MM.1S (cell line): ENCODE results near the gene PLCZ1.

ENCODE experiments used
- DNase-seq: peaks from one replicate; pipeline ENCODE4 v3.0.0-alpha.2; 2015
- H2AFZ ChIP-seq: fragments of 300-600 bp; sonication (generic); 2 replicates; pipeline ENCODE4 v1.6.0; 2016; ENCODE audit warnings: antibody characterized with exemption, low read length
- H3F3A ChIP-seq: fragments of 300-600 bp; sonication (generic); 2 replicates; pipeline ENCODE4 v1.6.1; 2016; ENCODE audit warnings: mild to moderate bottlenecking, antibody characterized with exemption, low read length, moderate library complexity, mixed read lengths; ENCODE audit not compliant: insufficient read depth
- H3K27ac ChIP-seq: fragments of 300-600 bp; sonication (generic); 2 replicates; pipeline ENCODE4 v1.5.1; 2016; ENCODE audit warnings: mild to moderate bottlenecking, low read length
- H3K27me3 ChIP-seq: fragments of 300-600 bp; sonication (generic); replicated peaks from 2 replicates; pipeline ENCODE4 v1.6.0; 2016; ENCODE audit warnings: low read length; ENCODE audit not compliant: insufficient read depth
- H3K36me3 ChIP-seq: fragments of 300-600 bp; sonication (generic); replicated peaks from 2 replicates; pipeline ENCODE4 v1.6.1; 2016; ENCODE audit warnings: mild to moderate bottlenecking, low read length, mixed read lengths; ENCODE audit not compliant: insufficient read depth
- H3K4me1 ChIP-seq: fragments of 300-600 bp; sonication (generic); 2 replicates; pipeline ENCODE4 v1.6.1; 2016; ENCODE audit warnings: low read length, mixed read lengths
- H3K4me2 ChIP-seq: fragments of 300-600 bp; sonication (generic); 2 replicates; pipeline ENCODE4 v1.6.0; 2016; ENCODE audit warnings: low read depth, low read length
- H3K4me3 ChIP-seq: fragments of 300-600 bp; sonication (generic); 2 replicates; pipeline ENCODE4 v1.5.1; 2016; ENCODE audit warnings: low read length, mixed read lengths
- H3K79me2 ChIP-seq: fragments of 300-600 bp; sonication (generic); 2 replicates; pipeline ENCODE4 v1.6.1; 2016; ENCODE audit warnings: mixed run types, low read length, mixed read lengths
- H3K9ac ChIP-seq: fragments of 300-600 bp; sonication (generic); 2 replicates; pipeline ENCODE4 v1.6.1; 2016; ENCODE audit warnings: low read length, mixed read lengths
- H3K9me2 ChIP-seq: fragments of 300-600 bp; sonication (generic); replicated peaks from 2 replicates; pipeline ENCODE4 v1.6.1; 2016; ENCODE audit warnings: mild to moderate bottlenecking, low read length, mixed read lengths; ENCODE audit not compliant: insufficient read depth
- H3K9me3 ChIP-seq: fragments of 300-600 bp; sonication (generic); replicated peaks from 2 replicates; pipeline ENCODE4 v1.6.1; 2016; ENCODE audit warnings: mild to moderate bottlenecking, low read length, mixed read lengths; ENCODE audit not compliant: insufficient read depth
- H4K20me1 ChIP-seq: fragments of 300-600 bp; sonication (generic); 2 replicates; pipeline ENCODE4 v1.6.1; 2016; ENCODE audit warnings: mild to moderate bottlenecking, low read length, moderate library complexity, mixed read lengths; ENCODE audit not compliant: insufficient read depth
- CTCF ChIP-seq: fragments of 300-600 bp; sonication (generic); IDR thresholded peaks from 2 replicates; pipeline ENCODE4 v1.5.1; 2016; ENCODE audit warnings: antibody characterized with exemption, low read length, mixed read lengths
- EZH2 ChIP-seq: fragments of 300-600 bp; sonication (generic); optimal IDR thresholded peaks from 2 replicates; pipeline ENCODE3; 2017; ENCODE audit warnings: low read depth, mild to moderate bottlenecking, antibody characterized with exemption, low read length, mixed read lengths
- EZH2phosphoT487 ChIP-seq: fragments of 300-600 bp; sonication (generic); IDR thresholded peaks from 2 replicates; pipeline ENCODE4 v1.6.1; 2018; ENCODE audit warnings: antibody characterized with exemption, low read length

Gene PLCZ1

GRCh38 chr12:18684430-18684829 lies 53.4 kb downstream of the PLCZ1 start:
- no peak for DNase-seq
- no peak overlapping the region for H3K4me3 ChIP-seq
- H3K4me2 ChIP-seq = no peak overlapping the region
- H2AFZ ChIP-seq = no peak overlapping the region
- H4K20me1 ChIP-seq = no peaks in the 10 kb centered on the region
- no peaks in the 10 kb centered on the region for H3K36me3 ChIP-seq
- no peaks in the 10 kb centered on the region for H3K9me3 ChIP-seq
- H3K9ac ChIP-seq = no peak overlapping the region
- H3F3A ChIP-seq = no peaks in the 10 kb centered on the region
- no peaks in the 10 kb centered on the region for H3K27me3 ChIP-seq
- no peaks in the 10 kb centered on the region for H3K4me1 ChIP-seq
- no peaks in the 10 kb centered on the region for H3K79me2 ChIP-seq
- H3K27ac ChIP-seq = no peak overlapping the region
- H3K9me2 ChIP-seq = no peaks in the 10 kb centered on the region
- TF ChIP-seq EZH2 (no peak), CTCF (no peak), EZH2phosphoT487 (no peak)

- Histone ChIP-seq H3K4me3 (no peak overlapping the region), H3K9ac (no peak overlapping the region), H3K4me2 (no peak overlapping the region), H3K36me3 (no peaks in the 10 kb centered on the region), H3F3A (no peaks in the 10 kb centered on the region), H3K9me3 (no peaks in the 10 kb centered on the region), H3K79me2 (no peaks in the 10 kb centered on the region), H3K27me3 (no peaks in the 10 kb centered on the region), H3K27ac (no peak overlapping the region), H3K4me1 (no peaks in the 10 kb centered on the region), H3K9me2 (no peaks in the 10 kb centered on the region), H2AFZ (no peak overlapping the region), H4K20me1 (no peaks in the 10 kb centered on the region)
- DNase-seq = no peak
- TF ChIP-seq EZH2 (no peak), EZH2phosphoT487 (no peak), CTCF (no peak)
These were observed 54.3 kb downstream of the PLCZ1 start for GRCh38 chr12:18683327-18684013.

GRCh38 chr12:18681818-18682217 lies 56.0 kb downstream of the PLCZ1 start:
- no peaks in the 10 kb centered on the region for H3K9me3 ChIP-seq
- no peak overlapping the region for H3K27ac ChIP-seq
- no peak overlapping the region for H3K9ac ChIP-seq
- no peaks in the 10 kb centered on the region for H3K36me3 ChIP-seq
- no peak overlapping the region for H3K4me3 ChIP-seq
- H3F3A ChIP-seq = no peaks in the 10 kb centered on the region
- no peak for TF ChIP-seq EZH2
- no peaks in the 10 kb centered on the region for H4K20me1 ChIP-seq
- no peak overlapping the region for H3K4me2 ChIP-seq
- H3K9me2 ChIP-seq = no peaks in the 10 kb centered on the region
- no peaks in the 10 kb centered on the region for H3K27me3 ChIP-seq
- no peaks in the 10 kb centered on the region for H3K79me2 ChIP-seq
- no peak for DNase-seq
- no peaks in the 10 kb centered on the region for H3K4me1 ChIP-seq
- no peak overlapping the region for H2AFZ ChIP-seq

- Histone ChIP-seq H3K79me2 (no peaks in the 10 kb centered on the region), H3K27ac (no peak overlapping the region), H2AFZ (no peak overlapping the region), H3K36me3 (no peaks in the 10 kb centered on the region), H3K9ac (no peak overlapping the region), H3K9me2 (no peaks in the 10 kb centered on the region), H3F3A (no peaks in the 10 kb centered on the region), H3K4me3 (no peak overlapping the region), H3K9me3 (no peaks in the 10 kb centered on the region), H3K4me2 (no peak overlapping the region), H4K20me1 (no peaks in the 10 kb centered on the region), H3K4me1 (no peaks in the 10 kb centered on the region), H3K27me3 (no peaks in the 10 kb centered on the region)
- no peak for DNase-seq
- no peak for TF ChIP-seq EZH2
- TF ChIP-seq EZH2phosphoT487 = no peak
- TF ChIP-seq CTCF = no peak
These were observed 60.7 kb downstream of the PLCZ1 start for GRCh38 chr12:18676996-18677588.
